GM12878 (cell line): ENCODE measurements around the gene SYT1. TPM values are rescaled to one million over a fixed set of nuclear protein-coding genes. Genes with fewer than 3 reads are reported as not detected.

Experiments used
- ATAC-seq: fragments of 200-7000 bp; cut with Tn5 transposase; 3 replicates; pipeline ENCODE4 v1.9.1; 2020; ENCODE audit warnings: mild to moderate bottlenecking, moderate library complexity
- BruUV-seq: library from RNA; stranded (reverse); fragments of 400-500 nt; replicated peaks from 2 replicates; lab custom pipeline; 2021; lab: Mats Ljungman, UMichigan
- CTCF ChIA-PET: fragments of 300-600 bp; sonication (Branson Sonifier 250); formaldehyde crosslinking; extraction: SDS; loops from one replicate; lab custom pipeline; 2021; ENCODE audit warnings: inconsistent platforms; lab: Yijun Ruan, JAX
- POLR2A ChIA-PET: fragments of 350-600 bp; formaldehyde crosslinking; extraction: SDS; loops from one replicate; lab custom pipeline; 2021; ENCODE audit warnings: inconsistent platforms; lab: Charles Lee
- RAD21 ChIA-PET: fragments of 300-600 bp; sonication (Branson Sonifier 250); formaldehyde crosslinking; loops from one replicate; lab custom pipeline; 2023; ENCODE audit warnings: antibody characterized with exemption; ENCODE audit not compliant: unreplicated experiment; lab: Charles Lee
- SMC1A ChIA-PET: fragments of 300-600 bp; sonication (Branson Sonifier 250); formaldehyde crosslinking; loops from one replicate; lab custom pipeline; 2023; ENCODE audit not compliant: unreplicated experiment, uncharacterized antibody; lab: Charles Lee
- DNase-seq: peaks from one replicate; pipeline ENCODE4 v3.0.0-alpha.2; 2011; ENCODE audit warnings: low read depth, low spot score
- FAIRE-seq: peaks from 3 replicates; lab custom pipeline; 2011; peaks lifted over from hg19 to GRCh38; lab: Jason Lieb, UNC
- H2AFZ ChIP-seq: 2 replicates; pipeline ENCODE4 v1.6.0; 2011; ENCODE audit warnings: low read depth, low read length, control low read depth; ENCODE audit not compliant: control insufficient read depth
- H3K27ac ChIP-seq: 2 replicates; pipeline ENCODE4 v1.5.1; 2011; ENCODE audit warnings: control low read depth; ENCODE audit not compliant: control insufficient read depth, insufficient read depth
- H3K27me3 ChIP-seq, 2 experiments: replicated peaks in 1 of 2; 2 replicates each; pipeline versions ENCODE4 v1.6.0 to v1.6.1; 2011; ENCODE audit warnings: low read length in 1 of 2; ENCODE audit not compliant: control insufficient read depth in 2 of 2, insufficient read depth in 2 of 2
- H3K36me3 ChIP-seq, 2 experiments: 2 replicates each; pipeline ENCODE4 v1.5.1; 2011; ENCODE audit warnings: low read length in 1 of 2; ENCODE audit not compliant: control insufficient read depth in 2 of 2, insufficient read depth in 2 of 2
- H3K4me1 ChIP-seq: 2 replicates; pipeline ENCODE4 v1.6.1; 2011; ENCODE audit warnings: mild to moderate bottlenecking, low read length, moderate library complexity, mixed read lengths; ENCODE audit not compliant: control insufficient read depth, insufficient read depth
- H3K4me2 ChIP-seq: 2 replicates; pipeline ENCODE4 v1.6.0; 2011; ENCODE audit warnings: control low read depth; ENCODE audit not compliant: control insufficient read depth, insufficient read depth
- H3K4me3 ChIP-seq: fragments of 200-600 bp; sonication (generic); 2 replicates; pipeline ENCODE4 v1.5.1; 2016
- H3K79me2 ChIP-seq: 2 replicates; pipeline ENCODE4 v1.6.0; 2011; ENCODE audit warnings: low read length; ENCODE audit not compliant: control insufficient read depth, insufficient read depth
- H3K9ac ChIP-seq: 2 replicates; pipeline ENCODE4 v1.8.0; 2011; ENCODE audit warnings: low read length, control low read depth, mixed read lengths; ENCODE audit not compliant: control insufficient read depth, insufficient read depth
- H3K9me3 ChIP-seq: replicated peaks from 3 replicates; pipeline ENCODE4 v1.5.1; 2011; ENCODE audit warnings: mild to moderate bottlenecking, low read length; ENCODE audit not compliant: control insufficient read depth, insufficient read depth
- H4K20me1 ChIP-seq: 2 replicates; pipeline ENCODE4 v1.6.0; 2011; ENCODE audit not compliant: control insufficient read depth, insufficient read depth
- DPF2 ChIP-seq: fragments of 450-650 bp; IDR thresholded peaks from 2 replicates; pipeline ENCODE4 v1.6.1; 2017; ENCODE audit warnings: mild to moderate bottlenecking
- FOXK2 ChIP-seq: fragments of 450-650 bp; IDR thresholded peaks from 2 replicates; pipeline ENCODE4 v1.6.1; 2017; ENCODE audit warnings: mild to moderate bottlenecking, moderate library complexity
- HCFC1 ChIP-seq: fragments of 150-350 bp; IDR thresholded peaks from 2 replicates; pipeline ENCODE4 v1.6.1; 2014; ENCODE audit warnings: low read length
- JUNB ChIP-seq: IDR thresholded peaks from 2 replicates; pipeline ENCODE4 v1.6.1; 2016; ENCODE audit warnings: antibody characterized with exemption, mild to moderate bottlenecking
- NFXL1 ChIP-seq: fragments of 450-650 bp; IDR thresholded peaks from 2 replicates; pipeline ENCODE4 v1.6.1; 2017; ENCODE audit warnings: antibody characterized with exemption, mild to moderate bottlenecking, borderline replicate concordance
- NR2C2 ChIP-seq: IDR thresholded peaks from 2 replicates; pipeline ENCODE4 v1.6.1; 2011; ENCODE audit warnings: borderline replicate concordance, low read depth; ENCODE audit not compliant: control insufficient read depth, insufficient read length
- PML ChIP-seq: IDR thresholded peaks from 2 replicates; pipeline ENCODE4 v1.6.1; 2012; ENCODE audit warnings: low read length, inconsistent platforms
- POLR2AphosphoS5 ChIP-seq: IDR thresholded peaks from 2 replicates; pipeline ENCODE4 v1.6.1; 2011; ENCODE audit warnings: mild to moderate bottlenecking, low read length, inconsistent platforms
- RFX5 ChIP-seq: IDR thresholded peaks from 2 replicates; pipeline ENCODE4 v1.6.1; 2011; ENCODE audit warnings: low read depth, low read length, improper control_type of control experiment
- SPI1 ChIP-seq: IDR thresholded peaks from 2 replicates; pipeline ENCODE4 v1.6.1; 2011; ENCODE audit warnings: low read depth, mild to moderate bottlenecking, low read length, moderate library complexity, borderline replicate concordance; ENCODE audit not compliant: insufficient read depth
- SUPT20H ChIP-seq: IDR thresholded peaks from 2 replicates; pipeline ENCODE4 v1.6.1; 2011; ENCODE audit warnings: low read depth, mild to moderate bottlenecking, low read length, moderate library complexity, borderline replicate concordance; ENCODE audit not compliant: control insufficient read depth
- TCF3 ChIP-seq: IDR thresholded peaks from 2 replicates; pipeline ENCODE4 v1.6.1; 2012; ENCODE audit warnings: low read depth, mild to moderate bottlenecking, low read length, borderline replicate concordance; ENCODE audit not compliant: insufficient read depth
- YBX1 ChIP-seq: fragments of 450-650 bp; IDR thresholded peaks from 2 replicates; pipeline ENCODE4 v1.6.1; 2016; ENCODE audit warnings: antibody characterized with exemption
- ZSCAN29 ChIP-seq: fragments of 450-650 bp; IDR thresholded peaks from 2 replicates; pipeline ENCODE4 v1.6.1; 2017; ENCODE audit warnings: mild to moderate bottlenecking, moderate library complexity
- WGBS: methylation state at CpG from one replicate; pipeline ENCODE4 v1.1.6; 2016; ENCODE audit warnings: low lambda C conversion rate; ENCODE audit not compliant: insufficient replicate concordance, insufficient coverage; ENCODE audit errors: missing lambda C conversion rate; 5-methylcytosine and 5-hydroxymethylcytosine counted together
- in situ Hi-C: fragments of 300-500 bp; cut with MboI; formaldehyde crosslinking; loops from 9 replicates; pipeline ENCODE4 v1.14.3; 2018; ENCODE audit warnings: mixed read lengths
- intact Hi-C: fragments of 100-400 bp; cut with micrococcal nuclease; formaldehyde crosslinking; loops from one replicate; pipeline ENCODE4 v1.14.2; 2022; ENCODE audit not compliant: unreplicated experiment
- polyA plus RNA-seq, 11 experiments: library from polyadenylated mRNA; depleted of rRNA in 4 of 11; unstranded in 6 of 11; stranded (reverse) in 5 of 11; fragments of >200 nt; fragmentation: Nextera tagmentation in 4 of 11; fragmentation: Illumina TruSeq in 1 of 11; extraction: Ambion mirVana in 4 of 11; extraction: Trizol in 1 of 11; gene quantifications; 1 replicate in 1 of 11; 2 replicates in 10 of 11; pipeline versions ENCODE4 v1.2.1 to v1.2.3, GENCODE V29; 2011 to 2016; ENCODE audit warnings: inconsistent platforms in 2 of 11, missing spikeins in 2 of 11, low read depth in 1 of 11
- total RNA-seq, 4 experiments: library from RNA; depleted of rRNA in 3 of 4; stranded (reverse); fragments of >200 nt in 3 of 4; fragmentation: Illumina TruSeq in 1 of 4; extraction: Trizol in 1 of 4; gene quantifications; 2 replicates each; pipeline versions ENCODE4 v1.2.1 to v1.2.3, GENCODE V29; 2013 to 2021
- TF ChIP-seq, protein P1 (sequence below): IDR thresholded peaks from 2 replicates; pipeline ENCODE4 v1.6.1; 2011; ENCODE audit warnings: mild to moderate bottlenecking, low read depth, low read length, moderate library complexity; ENCODE audit not compliant: insufficient replicate concordance

Gene SYT1
- total and polyA plus RNA-seq, 10 of the 15 experiments (the other 5 are each of a cell fraction or from before 2014, with no cell fraction given): 0.10 to 0.28 TPM; not detected in 8

DNA sequence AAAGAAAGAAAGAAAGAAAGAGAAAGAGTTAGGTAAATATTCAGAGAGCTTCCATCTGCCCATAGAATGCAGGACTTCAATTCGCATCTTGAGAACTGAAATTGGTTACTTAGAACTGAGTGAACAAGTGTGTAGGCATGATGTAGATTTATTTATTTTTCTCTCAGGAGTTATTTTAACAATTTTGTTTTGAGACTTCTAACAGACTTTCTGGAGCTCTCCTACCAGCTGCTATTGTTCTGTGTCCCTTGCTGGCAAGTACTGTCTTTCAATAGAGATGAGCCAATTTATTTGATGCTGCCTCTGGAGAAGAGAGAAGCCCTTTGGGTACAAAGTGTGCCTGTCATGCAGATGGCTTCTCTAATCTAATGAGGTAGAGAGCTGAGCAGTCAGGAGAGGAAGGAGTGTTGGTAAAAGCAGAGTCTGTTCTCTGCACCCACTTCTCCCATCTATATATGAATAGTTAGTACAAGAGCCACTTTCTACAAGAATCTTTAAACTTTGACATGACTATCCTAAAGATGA is 67.0 kb downstream of the SYT1 start:
- no peaks in the 10 kb centered on the region for H4K20me1 ChIP-seq
- ChIA-PET CTCF (no interaction called here), POLR2A (no interaction called here), RAD21 (no interaction called here), SMC1A (no interaction called here)
- no peak overlapping the region for H2AFZ ChIP-seq
- no peaks in the 10 kb centered on the region for H3K9me3 ChIP-seq
- intact Hi-C loops (no loop called here), in situ Hi-C loops (no loop called here)
- FAIRE-seq: no peak
- H3K4me3 ChIP-seq: no peak overlapping the region
- no TSS peak for BruUV-seq
- no peaks in the 10 kb centered on the region for H3K79me2 ChIP-seq
- no peaks in the 10 kb centered on the region for H3K4me1 ChIP-seq
- no peak overlapping the region for H3K4me2 ChIP-seq
- no peak for DNase-seq
- no peak overlapping the region for H3K27ac ChIP-seq
- 85% methylated on average over 1 of the region's 1 CpG for WGBS
- no peaks in the 10 kb centered on the region for H3K27me3 ChIP-seq
- H3K36me3 ChIP-seq: no peaks in the 10 kb centered on the region
- H3K9ac ChIP-seq: no peak overlapping the region
- no peak for TF ChIP-seq PML
- no peak for TF ChIP-seq YBX1
- no peak for TF ChIP-seq SPI1
- TF ChIP-seq NR2C2: no peak
- TF ChIP-seq, protein P1, sequence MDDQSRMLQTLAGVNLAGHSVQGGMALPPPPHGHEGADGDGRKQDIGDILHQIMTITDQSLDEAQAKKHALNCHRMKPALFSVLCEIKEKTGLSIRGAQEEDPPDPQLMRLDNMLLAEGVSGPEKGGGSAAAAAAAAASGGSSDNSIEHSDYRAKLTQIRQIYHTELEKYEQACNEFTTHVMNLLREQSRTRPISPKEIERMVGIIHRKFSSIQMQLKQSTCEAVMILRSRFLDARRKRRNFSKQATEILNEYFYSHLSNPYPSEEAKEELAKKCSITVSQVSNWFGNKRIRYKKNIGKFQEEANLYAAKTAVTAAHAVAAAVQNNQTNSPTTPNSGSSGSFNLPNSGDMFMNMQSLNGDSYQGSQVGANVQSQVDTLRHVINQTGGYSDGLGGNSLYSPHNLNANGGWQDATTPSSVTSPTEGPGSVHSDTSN: no peak
- no peak for TF ChIP-seq NFXL1
- TF ChIP-seq FOXK2: no peak
- TF ChIP-seq JUNB: no peak
- no peak for TF ChIP-seq DPF2
- TF ChIP-seq RFX5: no peak
- TF ChIP-seq HCFC1: no peak
- no peak for TF ChIP-seq SUPT20H
- TF ChIP-seq POLR2AphosphoS5: no peak
- TF ChIP-seq TCF3: no peak
- no peak for TF ChIP-seq ZSCAN29
- no peak for ATAC-seq
